HG02981 (cell line): Measurements from ENCODE around the gene ACBD6.
"Not testable (repeated sequence)": the region's sequence is repeated elsewhere in the genome, so short reads cannot be mapped to it uniquely, and the experiment has no call there.

ENCODE experiments used
- ATAC-seq: cut with Tn5 transposase; IDR thresholded peaks from one replicate; pipeline ENCODE4 v1.9.1; 2021; ENCODE audit warnings: mild to moderate bottlenecking, moderate library complexity; ENCODE audit not compliant: unreplicated experiment

Gene ACBD6

GRCh38 chr1:180502361-180503279, at the start of gene ACBD6:
Gene ACBD6, minus strand, starts transcription at chr1:180502577. Its CDS starts 311 bp downstream, at chr1:180502266.
- peak; percentile 79 for ATAC-seq

GRCh38 chr1:180551997-180552396, 49.6 kb upstream of the ACBD6 start:
- ATAC-seq: no peak

- no peak for ATAC-seq
Measured at GRCh38 chr1:180550241-180550640, 47.9 kb upstream of the ACBD6 start.

GRCh38 chr1:180549770-180550169, 47.4 kb upstream of the ACBD6 start:
- not testable (repeated sequence) for ATAC-seq

- ATAC-seq: no peak
Measured at GRCh38 chr1:180548686-180549317, 46.4 kb upstream of the ACBD6 start.

- no peak for ATAC-seq
Measured at GRCh38 chr1:180545991-180546390, 43.6 kb upstream of the ACBD6 start.

GRCh38 chr1:180544050-180544449, 41.7 kb upstream of the ACBD6 start:
- ATAC-seq: no peak

- ATAC-seq: no peak
Measured at GRCh38 chr1:180542838-180543145, 40.4 kb upstream of the ACBD6 start.

GRCh38 chr1:180542113-180542837, 39.9 kb upstream of the ACBD6 start:
- no peak for ATAC-seq

GRCh38 chr1:180540697-180541594, 38.6 kb upstream of the ACBD6 start:
- ATAC-seq: no peak

- ATAC-seq: no peak
Measured at GRCh38 chr1:180539136-180539535, 36.8 kb upstream of the ACBD6 start.

GRCh38 chr1:180536821-180537372, 34.5 kb upstream of the ACBD6 start:
- ATAC-seq: no peak

GRCh38 chr1:180535418-180535999, 33.1 kb upstream of the ACBD6 start:
- ATAC-seq: no peak

- no peak for ATAC-seq
Measured at GRCh38 chr1:180534214-180534613, 31.8 kb upstream of the ACBD6 start.

- peak; percentile 53 for ATAC-seq
Measured at GRCh38 chr1:180533266-180533987, 31.1 kb upstream of the ACBD6 start.

GRCh38 chr1:180532854-180533253, 30.5 kb upstream of the ACBD6 start:
- no peak for ATAC-seq

- ATAC-seq: no peak
Measured at GRCh38 chr1:180530501-180530900, 28.1 kb upstream of the ACBD6 start.

- ATAC-seq: no peak
Measured at GRCh38 chr1:180528868-180529470, 26.6 kb upstream of the ACBD6 start.

GRCh38 chr1:180527101-180527669, 24.8 kb upstream of the ACBD6 start:
- ATAC-seq: no peak
